M059J (cell line): ENCODE results near the gene RAB11FIP2. TPM values are rescaled to one million over a fixed set of nuclear protein-coding genes. Genes with fewer than 3 reads are reported as not detected.

ENCODE experiments used
- DNase-seq: peaks from one replicate; pipeline ENCODE4 v3.0.0-alpha.2; 2012; ENCODE audit warnings: low read depth
- total RNA-seq: library from RNA; depleted of rRNA; stranded (reverse); fragments of >200 nt; shearing (Covaris generic); gene quantifications from 2 replicates; pipeline ENCODE4 v1.2.3, GENCODE V29; 2014

The RAB11FIP2 gene
- total RNA-seq, 1 experiment from 2014 or later, result 7.4 TPM

DNA sequence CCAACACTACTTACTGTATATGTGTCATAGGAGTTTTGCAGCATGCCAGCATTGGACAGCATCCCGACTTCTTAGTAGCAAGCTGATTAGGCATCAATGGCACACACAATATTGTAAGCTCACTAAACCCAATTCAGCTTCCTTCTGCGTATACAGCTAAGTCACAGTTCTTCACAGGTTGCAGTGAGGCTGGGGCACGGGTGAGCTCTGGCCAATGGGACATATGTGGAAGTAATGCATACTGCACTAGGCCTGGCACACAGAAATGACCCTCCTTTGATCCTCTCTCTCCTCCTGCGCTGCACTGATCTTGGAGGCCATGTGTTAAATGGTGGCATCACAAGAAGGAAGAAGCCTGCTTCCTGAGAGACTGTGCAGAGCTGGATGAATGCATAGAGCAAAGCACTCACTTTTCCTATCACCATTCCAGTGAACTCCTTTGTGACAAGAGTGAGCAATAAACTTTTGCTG is 11.9 kb downstream of the RAB11FIP2 start:
- no peak for DNase-seq

DNA sequence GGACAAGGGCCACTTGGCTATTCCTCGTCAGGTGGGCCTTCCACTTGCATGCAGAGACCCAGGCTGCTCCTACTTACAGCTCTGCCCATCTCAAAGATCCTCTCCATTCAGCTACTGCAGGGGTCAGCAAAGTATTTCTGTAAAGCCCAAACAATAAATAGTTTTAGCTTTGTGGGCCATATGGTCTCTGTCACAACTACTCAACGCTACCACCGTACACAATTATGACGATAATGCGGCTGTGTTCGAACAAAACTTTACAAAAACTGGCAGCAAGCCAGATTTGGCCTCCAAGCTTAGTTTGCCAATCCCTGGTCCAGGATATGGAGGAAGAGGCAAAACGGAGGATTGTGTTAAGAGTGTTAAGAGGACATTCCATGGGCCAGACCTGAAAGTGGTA is 12.8 kb downstream of the RAB11FIP2 start:
- no peak for DNase-seq

GRCh38 chr10:118032564-118032963 is 14.2 kb downstream of the RAB11FIP2 start:
- DNase-seq, result no peak

DNA sequence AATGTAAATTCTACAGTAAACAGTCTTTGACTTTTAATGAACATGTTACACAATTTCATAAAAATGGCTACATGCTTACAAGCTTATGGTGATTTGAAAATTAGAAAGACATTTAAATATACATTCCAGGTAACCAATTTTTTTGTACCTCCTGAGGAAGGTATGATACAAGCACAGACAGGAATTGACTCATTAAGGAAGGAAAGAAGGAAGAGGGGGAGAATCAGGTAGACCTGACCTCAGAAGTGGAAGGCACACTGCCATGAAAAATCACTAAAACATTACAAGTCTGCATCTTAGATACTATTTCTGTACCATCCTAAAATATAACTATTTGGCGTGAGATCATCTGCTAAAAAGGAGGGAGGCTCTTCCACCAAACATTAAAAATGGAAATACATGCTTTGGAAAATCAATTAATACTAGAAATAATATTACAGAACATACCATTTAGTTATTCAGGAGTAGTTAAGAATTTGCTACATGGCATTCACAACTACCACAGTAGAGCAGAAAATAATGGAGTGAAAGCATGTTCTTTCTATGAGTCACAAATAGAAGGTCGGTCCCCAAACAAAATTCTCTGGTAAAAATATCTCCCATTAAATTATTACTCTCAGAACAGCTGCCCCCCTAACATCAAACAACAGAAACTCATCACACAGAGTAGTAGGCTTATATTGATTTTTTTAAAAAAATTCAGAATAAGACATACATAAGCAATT is 15.2 kb downstream of the RAB11FIP2 start:
- DNase-seq, result no peak

- no peak for DNase-seq
These were observed 18.1 kb downstream of the RAB11FIP2 start for GRCh38 chr10:118028619-118029018.

GRCh38 chr10:118027397-118027796 is 19.3 kb downstream of the RAB11FIP2 start:
- no peak for DNase-seq

DNA sequence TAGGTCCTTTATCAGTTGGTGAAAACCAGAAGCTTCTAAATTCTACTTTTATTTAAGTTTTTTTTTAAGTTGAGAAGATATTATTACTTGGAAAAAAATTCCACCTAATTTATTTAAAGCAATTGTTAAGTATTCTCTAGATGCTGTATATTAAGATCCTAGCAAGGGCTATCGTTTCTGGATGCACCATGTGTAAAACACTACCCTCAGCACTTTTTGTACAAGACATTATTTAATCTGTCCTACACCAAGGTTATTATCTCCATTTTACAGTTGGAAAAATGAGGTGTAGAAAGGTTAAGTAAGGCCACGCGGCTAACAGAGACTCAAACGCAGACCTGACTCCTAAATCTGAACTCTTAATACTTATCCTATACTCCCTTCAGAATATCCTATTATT is 19.8 kb downstream of the RAB11FIP2 start:
- DNase-seq, result no peak

DNA sequence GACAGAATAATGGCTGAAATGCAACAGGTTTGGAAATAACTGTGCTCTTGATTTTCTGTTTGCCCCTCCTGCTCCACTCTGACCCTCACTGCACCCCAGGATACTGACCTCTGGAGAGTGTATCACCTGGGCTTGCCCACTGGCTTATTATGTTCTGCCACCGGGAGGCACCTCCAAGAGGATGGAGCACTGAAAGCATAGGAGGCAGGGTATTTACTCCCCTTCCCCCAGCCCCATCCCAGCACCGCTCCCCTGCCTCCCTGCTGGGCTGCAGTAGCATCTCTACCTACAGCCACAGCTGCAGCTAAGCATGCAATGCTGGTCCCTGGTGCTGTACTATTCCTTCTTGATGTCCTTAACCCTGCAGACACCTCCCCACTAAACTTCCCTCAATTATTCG is 26.4 kb downstream of the RAB11FIP2 start:
- DNase-seq, result no peak

DNA sequence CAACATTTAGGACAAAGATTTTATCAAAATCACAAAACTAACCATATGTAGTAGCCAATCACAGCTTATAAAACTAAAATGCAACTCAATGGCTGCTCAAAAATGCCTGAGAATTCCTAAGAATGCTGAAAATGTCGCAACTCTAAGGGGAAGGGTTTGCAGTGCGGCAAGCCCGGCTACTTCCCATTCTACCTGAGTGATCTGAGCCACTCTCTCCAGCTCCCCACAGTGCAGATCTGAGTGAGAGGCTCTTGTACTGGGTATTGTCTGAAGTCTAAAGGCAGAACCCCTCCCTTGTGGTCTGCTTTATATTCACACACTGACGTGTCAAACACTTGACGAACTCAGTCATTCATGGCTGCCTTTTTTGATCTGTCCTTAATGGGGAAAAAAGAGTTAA is 28.9 kb downstream of the RAB11FIP2 start:
- no peak for DNase-seq

GRCh38 chr10:118017071-118017740 is 29.5 kb downstream of the RAB11FIP2 start:
- DNase-seq, result no peak

GRCh38 chr10:118012952-118013525 is 33.7 kb downstream of the RAB11FIP2 start:
- DNase-seq, result no peak

GRCh38 chr10:118007773-118008172 is 39.0 kb downstream of the RAB11FIP2 start:
- no peak for DNase-seq

GRCh38 chr10:118003126-118003525 is 43.6 kb downstream of the RAB11FIP2 start:
- no peak for DNase-seq

- peak; percentile 9 for DNase-seq
These were observed 44.2 kb downstream of the RAB11FIP2 start for GRCh38 chr10:118002581-118002980.

DNA sequence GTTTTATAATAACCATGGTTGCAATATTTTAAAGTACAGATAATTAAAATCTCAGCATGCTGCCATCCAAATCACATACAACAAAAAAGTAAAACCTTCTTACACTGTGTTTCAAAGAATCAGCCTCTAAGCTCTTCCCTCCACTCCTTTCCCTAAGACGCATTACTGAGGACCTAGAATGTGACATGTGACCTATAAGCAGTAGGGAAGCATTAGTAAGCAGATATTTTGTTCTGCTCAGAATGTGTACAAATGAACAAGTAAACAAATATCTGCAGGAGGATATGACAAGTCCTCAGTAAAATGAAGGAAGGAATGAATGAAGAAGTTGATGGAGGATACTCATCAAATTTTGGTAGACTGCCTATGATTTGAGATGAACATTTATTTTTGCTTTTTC is 49.1 kb downstream of the RAB11FIP2 start:
- no peak for DNase-seq

GRCh38 chr10:117996709-117997108 is 50.0 kb downstream of the RAB11FIP2 start:
- DNase-seq, result no peak

- no peak for DNase-seq
These were observed 52.0 kb downstream of the RAB11FIP2 start for GRCh38 chr10:117994771-117995170.

DNA sequence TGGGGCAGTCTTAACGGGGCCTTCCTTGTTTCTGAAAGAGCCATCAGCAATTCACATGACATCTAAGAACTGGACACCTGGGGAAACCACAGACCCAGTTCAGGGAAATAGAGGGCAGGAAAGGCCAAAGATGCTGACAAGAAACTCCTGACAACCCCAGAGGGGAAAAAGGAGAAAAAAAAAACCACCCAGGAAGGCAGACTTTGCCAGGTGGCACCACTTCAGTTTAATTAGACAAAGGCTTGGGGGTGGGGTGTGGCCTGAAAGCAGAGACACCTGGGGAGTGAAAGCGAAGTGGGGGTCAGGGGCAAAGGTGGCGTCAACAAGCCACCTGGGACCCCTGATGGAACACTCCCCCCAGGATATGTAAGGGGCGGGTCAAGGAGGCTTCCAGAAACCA is 53.6 kb downstream of the RAB11FIP2 start:
- DNase-seq, result no peak

DNA sequence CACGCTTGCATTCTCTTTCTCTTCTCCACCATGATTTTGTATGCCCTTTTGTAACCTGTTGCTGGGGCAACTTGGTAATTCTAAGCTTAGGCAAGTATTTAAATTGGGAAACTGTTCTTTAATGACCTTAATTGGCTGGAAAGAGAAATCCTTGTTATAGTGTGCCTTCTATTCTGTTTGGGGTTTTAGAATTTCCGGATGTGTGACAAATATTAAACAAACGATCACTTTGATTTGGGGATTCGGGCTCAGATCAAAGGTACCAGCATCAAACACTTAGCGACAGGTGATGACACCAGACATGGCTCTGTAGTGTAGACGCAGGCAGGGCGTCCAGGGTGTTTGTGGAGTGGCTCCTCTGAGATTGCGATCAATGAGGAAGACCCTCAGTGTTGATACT is 55.0 kb downstream of the RAB11FIP2 start:
- DNase-seq, result no peak

GRCh38 chr10:117989962-117990361 is 56.8 kb downstream of the RAB11FIP2 start:
- no peak for DNase-seq

DNA sequence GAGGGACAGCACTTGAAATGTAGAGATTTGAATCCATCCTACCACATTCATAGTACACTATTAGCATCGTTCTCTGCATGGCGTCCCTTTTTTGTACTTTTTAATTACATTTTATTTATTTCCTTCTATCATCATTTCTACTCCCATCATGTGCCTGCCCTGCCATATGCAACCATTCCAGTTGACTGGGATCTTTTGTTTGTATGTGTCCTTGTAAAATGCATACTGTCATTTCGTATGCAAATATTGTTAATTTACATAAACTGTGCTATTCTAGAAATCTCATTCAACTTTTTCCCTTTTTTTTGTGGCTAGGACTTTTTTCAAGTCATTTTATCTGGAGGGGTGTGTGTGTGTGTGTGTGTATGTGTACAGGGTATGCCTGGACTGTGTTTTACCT is 57.9 kb downstream of the RAB11FIP2 start:
- no peak for DNase-seq

DNA sequence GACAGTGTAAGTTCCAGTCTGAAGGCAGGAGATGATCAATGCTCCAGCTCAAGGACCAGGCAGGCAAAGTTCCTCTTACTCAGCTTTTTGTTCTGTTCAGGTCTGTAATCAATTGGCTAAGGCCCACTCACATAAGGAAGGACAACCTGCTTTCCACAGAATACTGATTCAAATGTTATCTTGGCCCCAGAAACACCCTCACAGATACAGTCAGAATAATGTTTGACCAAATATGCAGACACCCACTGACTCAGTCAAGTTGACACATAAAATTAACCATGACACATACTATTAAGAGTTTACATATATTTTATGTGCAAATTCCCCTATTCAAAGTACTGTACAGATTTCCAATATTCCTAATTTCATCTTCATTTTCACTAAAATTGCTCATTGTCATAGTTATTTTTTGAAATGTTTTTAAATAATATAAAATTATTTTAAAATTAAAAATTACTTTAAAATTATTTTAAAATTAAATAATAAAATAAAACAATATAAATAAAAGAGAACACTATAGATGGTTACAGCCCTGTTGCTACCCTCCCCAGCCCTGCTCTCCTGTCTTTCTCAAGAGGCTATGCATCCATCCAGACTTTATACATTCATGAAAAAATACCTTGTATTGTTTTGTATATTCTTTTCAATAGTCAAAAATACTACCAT is 59.4 kb downstream of the RAB11FIP2 start:
- no peak for DNase-seq

DNA sequence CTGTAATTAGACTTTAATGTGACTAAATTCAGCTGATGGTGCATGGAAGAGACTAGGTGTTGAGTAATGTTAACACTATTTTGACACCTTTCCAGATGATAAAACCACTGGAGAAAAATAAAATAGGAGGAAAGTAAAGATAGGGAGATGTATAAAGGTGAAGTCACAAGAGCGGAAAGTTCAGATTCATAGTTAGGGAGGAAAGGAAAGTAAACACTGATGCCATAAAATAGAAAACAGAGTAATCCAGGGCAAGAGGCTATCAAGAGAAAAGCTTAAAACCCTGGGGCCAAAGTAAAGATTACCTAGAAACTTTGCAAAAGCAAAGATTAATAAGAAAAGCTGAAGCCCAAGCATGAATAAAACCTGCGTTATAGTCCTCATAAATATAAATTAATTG is 62.8 kb downstream of the RAB11FIP2 start:
- DNase-seq, result no peak
